PC-3 (cell line): ENCODE data around the gene OR6T1. TPM values are rescaled to one million over a fixed set of nuclear protein-coding genes. Genes with fewer than 3 reads are reported as not detected.

ENCODE experiments used
- ATAC-seq: fragments of 200-7000 bp; cut with Tn5 transposase; 2 replicates; pipeline ENCODE4 v1.9.1; 2020; ENCODE audit warnings: mild to moderate bottlenecking, moderate library complexity
- BruUV-seq: library from RNA; stranded (reverse); fragments of 400-500 nt; replicated peaks from 2 replicates; lab custom pipeline; 2021; lab: Mats Ljungman, UMichigan
- CTCF ChIA-PET: fragments of 300-600 bp; sonication (Branson Sonifier 250); formaldehyde crosslinking; loops from one replicate; lab custom pipeline; 2022; ENCODE audit warnings: antibody characterized with exemption; lab: Charles Lee
- POLR2A ChIA-PET: fragments of 300-600 bp; sonication (Branson Sonifier 250); formaldehyde crosslinking; loops from one replicate; lab custom pipeline; 2022; ENCODE audit warnings: antibody characterized with exemption; ENCODE audit not compliant: unreplicated experiment; lab: Charles Lee
- DNase-seq: peaks from one replicate; pipeline ENCODE4 v3.0.0-alpha.2; 2015
- H2AFZ ChIP-seq: fragments of 300-600 bp; sonication (generic); 2 replicates; pipeline ENCODE4 v1.6.0; 2016; ENCODE audit warnings: antibody characterized with exemption, low read length
- H3F3A ChIP-seq: fragments of 300-600 bp; sonication (generic); one replicate; pipeline ENCODE4 v1.6.0; 2017; ENCODE audit warnings: antibody characterized with exemption, low read length, control low read depth, mild to moderate bottlenecking; ENCODE audit not compliant: unreplicated experiment
- H3K27ac ChIP-seq: fragments of 300-600 bp; sonication (generic); 2 replicates; pipeline ENCODE4 v1.5.1; 2016; ENCODE audit warnings: mild to moderate bottlenecking, low read length
- H3K27me3 ChIP-seq: fragments of 300-600 bp; sonication (generic); 2 replicates; pipeline ENCODE4 v1.6.1; 2016; ENCODE audit warnings: low read length, mixed read lengths
- H3K36me3 ChIP-seq: fragments of 300-600 bp; sonication (generic); 2 replicates; pipeline ENCODE4 v1.6.1; 2016; ENCODE audit warnings: low read depth, mixed run types, low read length, mixed read lengths
- H3K4me1 ChIP-seq: fragments of 300-600 bp; sonication (generic); 2 replicates; pipeline ENCODE4 v1.5.1; 2016; ENCODE audit warnings: low read length; ENCODE audit not compliant: insufficient read depth
- H3K4me2 ChIP-seq: fragments of 300-600 bp; sonication (generic); 2 replicates; pipeline ENCODE4 v1.6.0; 2016; ENCODE audit warnings: low read length
- H3K4me3 ChIP-seq: fragments of 300-600 bp; sonication (generic); 2 replicates; pipeline ENCODE4 v1.5.1; 2016; ENCODE audit warnings: mild to moderate bottlenecking, low read length, mixed read lengths
- H3K79me2 ChIP-seq: fragments of 300-600 bp; sonication (generic); 2 replicates; pipeline ENCODE4 v1.6.1; 2017; ENCODE audit warnings: low read length, mixed read lengths
- H3K9ac ChIP-seq: fragments of 300-600 bp; sonication (generic); 2 replicates; pipeline ENCODE4 v1.6.0; 2016; ENCODE audit warnings: mild to moderate bottlenecking, low read length
- H3K9me2 ChIP-seq: fragments of 300-600 bp; sonication (generic); replicated peaks from 2 replicates; pipeline ENCODE4 v1.6.1; 2016; ENCODE audit warnings: mixed run types, low read length, mixed read lengths
- H3K9me3 ChIP-seq: fragments of 300-600 bp; sonication (generic); 2 replicates; pipeline ENCODE4 v1.6.1; 2016; ENCODE audit warnings: low read length, mixed read lengths
- H4K20me1 ChIP-seq: fragments of 300-600 bp; sonication (generic); 2 replicates; pipeline ENCODE4 v1.6.1; 2016; ENCODE audit warnings: low read length, mixed read lengths
- EZH2 ChIP-seq: fragments of 300-600 bp; sonication (generic); IDR thresholded peaks from one replicate; pipeline ENCODE4 v1.6.1; 2017; ENCODE audit warnings: antibody characterized with exemption, mild to moderate bottlenecking, low read length; ENCODE audit not compliant: unreplicated experiment
- EZH2phosphoT487 ChIP-seq: fragments of 300-600 bp; sonication (generic); IDR thresholded peaks from 2 replicates; pipeline ENCODE4 v1.6.1; 2018; ENCODE audit warnings: mild to moderate bottlenecking, antibody characterized with exemption, low read length, borderline replicate concordance
- intact Hi-C: fragments of 100-400 bp; cut with micrococcal nuclease; formaldehyde crosslinking; loops from 2 replicates; pipeline ENCODE4 v1.9.0; 2023
- total RNA-seq: library from RNA; depleted of rRNA; stranded (reverse); fragments of >200 nt; gene quantifications from 2 replicates; pipeline ENCODE4 v1.2.3, GENCODE V29; 2014
- TF ChIP-seq, protein P1 (sequence below): fragments of 300-600 bp; sonication (generic); conservative IDR thresholded peaks from 2 replicates; pipeline ENCODE4 v1.5.1; 2017; ENCODE audit warnings: antibody characterized with exemption, low read depth, mild to moderate bottlenecking, low read length

The OR6T1 gene
- total RNA-seq, 1 experiment from 2014 or later: not detected

DNA sequence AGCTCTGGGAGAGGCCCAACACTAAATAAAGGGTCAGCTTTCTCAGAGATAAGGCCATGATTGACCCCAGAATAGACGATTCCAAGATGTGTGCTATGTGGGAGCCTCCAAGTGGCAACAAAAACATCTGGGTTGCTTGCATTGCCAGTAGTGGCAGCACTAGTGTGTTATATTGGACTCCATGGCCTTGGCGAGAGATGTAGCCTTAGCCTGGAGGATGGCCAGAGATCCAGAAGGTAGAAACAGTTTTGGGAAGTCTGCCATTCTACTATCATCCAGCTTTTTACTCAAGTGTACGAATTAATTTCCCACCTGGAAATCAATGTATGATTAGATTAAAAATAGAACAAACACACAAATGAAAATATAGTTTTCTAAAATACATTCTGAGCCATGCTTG lies 38.7 kb downstream of the OR6T1 start:
- ChIA-PET CTCF (no interaction called here), POLR2A (no interaction called here)
- H3K27me3 ChIP-seq: peaks cover 82% of the 10 kb centered on the region
- TF ChIP-seq EZH2phosphoT487: no peak
- TF ChIP-seq, protein P1, sequence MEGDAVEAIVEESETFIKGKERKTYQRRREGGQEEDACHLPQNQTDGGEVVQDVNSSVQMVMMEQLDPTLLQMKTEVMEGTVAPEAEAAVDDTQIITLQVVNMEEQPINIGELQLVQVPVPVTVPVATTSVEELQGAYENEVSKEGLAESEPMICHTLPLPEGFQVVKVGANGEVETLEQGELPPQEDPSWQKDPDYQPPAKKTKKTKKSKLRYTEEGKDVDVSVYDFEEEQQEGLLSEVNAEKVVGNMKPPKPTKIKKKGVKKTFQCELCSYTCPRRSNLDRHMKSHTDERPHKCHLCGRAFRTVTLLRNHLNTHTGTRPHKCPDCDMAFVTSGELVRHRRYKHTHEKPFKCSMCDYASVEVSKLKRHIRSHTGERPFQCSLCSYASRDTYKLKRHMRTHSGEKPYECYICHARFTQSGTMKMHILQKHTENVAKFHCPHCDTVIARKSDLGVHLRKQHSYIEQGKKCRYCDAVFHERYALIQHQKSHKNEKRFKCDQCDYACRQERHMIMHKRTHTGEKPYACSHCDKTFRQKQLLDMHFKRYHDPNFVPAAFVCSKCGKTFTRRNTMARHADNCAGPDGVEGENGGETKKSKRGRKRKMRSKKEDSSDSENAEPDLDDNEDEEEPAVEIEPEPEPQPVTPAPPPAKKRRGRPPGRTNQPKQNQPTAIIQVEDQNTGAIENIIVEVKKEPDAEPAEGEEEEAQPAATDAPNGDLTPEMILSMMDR: no peak
- no peak for TF ChIP-seq EZH2
- no peaks in the 10 kb centered on the region for H3K9me3 ChIP-seq
- ATAC-seq (no peak), DNase-seq (no peak)
- H3K79me2 ChIP-seq: no peaks in the 10 kb centered on the region
- H3K9ac ChIP-seq: no peak overlapping the region
- no peak overlapping the region for H3K4me2 ChIP-seq
- BruUV-seq: no TSS peak
- no peaks in the 10 kb centered on the region for H3K4me1 ChIP-seq
- no peaks in the 10 kb centered on the region for H3F3A ChIP-seq
- no peaks in the 10 kb centered on the region for H3K36me3 ChIP-seq
- H3K4me3 ChIP-seq: no peak overlapping the region
- no peaks in the 10 kb centered on the region for H3K9me2 ChIP-seq
- no peak overlapping the region for H2AFZ ChIP-seq
- no peak overlapping the region for H3K27ac ChIP-seq
- no peaks in the 10 kb centered on the region for H4K20me1 ChIP-seq
- intact Hi-C loops: no loop called here

DNA sequence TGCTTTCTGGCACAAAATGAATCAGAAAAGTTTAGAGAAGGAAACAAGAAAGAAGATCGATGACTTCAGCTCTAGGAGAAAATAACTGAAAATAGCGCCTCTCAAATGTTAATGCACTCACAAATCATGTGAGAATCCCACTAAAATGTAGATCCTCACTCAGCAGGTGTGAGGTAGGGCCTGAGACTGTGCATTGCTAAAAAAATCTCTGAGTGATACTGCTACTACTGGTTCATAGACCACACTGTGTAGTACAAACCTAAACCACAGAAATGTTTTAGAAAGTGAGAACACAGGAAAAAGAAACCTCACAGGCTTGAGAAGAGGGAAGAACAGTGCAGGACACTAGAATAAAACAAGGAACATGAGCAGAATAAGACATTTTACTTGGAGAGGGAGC lies 39.7 kb downstream of the OR6T1 start:
- Histone ChIP-seq H3K9ac (no peak overlapping the region), H3K36me3 (no peaks in the 10 kb centered on the region), H3K9me2 (no peaks in the 10 kb centered on the region), H3F3A (no peaks in the 10 kb centered on the region), H4K20me1 (no peaks in the 10 kb centered on the region), H2AFZ (no peak overlapping the region), H3K4me3 (no peak overlapping the region), H3K27ac (no peak overlapping the region), H3K27me3 (peaks cover 82% of the 10 kb centered on the region), H3K79me2 (no peaks in the 10 kb centered on the region), H3K4me2 (no peak overlapping the region), H3K4me1 (no peaks in the 10 kb centered on the region), H3K9me3 (no peaks in the 10 kb centered on the region)
- ATAC-seq: no peak
- TF ChIP-seq, protein P1: no peak
- TF ChIP-seq EZH2 (no peak), EZH2phosphoT487 (no peak)
- intact Hi-C loops: no loop called here
- ChIA-PET CTCF (no interaction called here), POLR2A (no interaction called here)
- DNase-seq: no peak
- BruUV-seq: no TSS peak

DNA sequence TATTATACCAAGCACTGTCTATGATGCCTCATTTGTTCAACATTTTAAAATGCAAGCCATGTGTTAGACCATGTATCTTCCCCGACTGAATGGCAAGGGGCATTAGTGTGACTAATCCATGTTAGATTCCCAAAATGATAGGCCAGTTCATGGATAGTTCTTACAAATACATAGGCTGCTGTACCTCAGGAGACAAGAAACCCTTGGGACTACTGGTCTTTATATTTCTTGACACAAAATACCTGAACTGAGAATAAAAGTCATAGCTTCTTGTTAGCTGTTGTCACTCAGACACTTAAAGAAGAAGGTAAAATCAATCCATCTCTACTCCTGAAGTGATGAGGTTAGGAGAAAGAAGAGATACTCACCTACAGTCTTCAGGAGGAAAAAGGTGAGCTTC lies 41.8 kb downstream of the OR6T1 start, which contains the start of gene OR8D4:
TSS of gene OR8D4 (plus strand) at position 301 of the 400 bp plus-strand sequence. CDS start 4,265 bp downstream, outside the sequence.
- intact Hi-C loops: no loop called here
- POLR2A ChIA-PET: no interaction called here
- H2AFZ ChIP-seq: no peak within 1 kb of the TSS
- no peak within 1 kb of the TSS for H3K4me2 ChIP-seq
- no peak for ATAC-seq
- H3F3A ChIP-seq: no peaks in the 10 kb centered on the region
- CTCF ChIA-PET: no interaction called here
- H3K27me3 ChIP-seq: peaks cover 77% of the 10 kb centered on the region
- no peak within 1 kb of the TSS for H3K27ac ChIP-seq
- no TSS peak for BruUV-seq
- H3K9ac ChIP-seq: no peak within 1 kb of the TSS
- H4K20me1 ChIP-seq: no peaks in the 10 kb centered on the region
- no peak for TF ChIP-seq EZH2
- TF ChIP-seq EZH2phosphoT487: no peak
- TF ChIP-seq, protein P1: no peak
- H3K9me3 ChIP-seq: no peaks in the 10 kb centered on the region
- H3K4me1 ChIP-seq: no peaks in the 10 kb centered on the region
- no peak within 1 kb of the TSS for H3K4me3 ChIP-seq
- DNase-seq: no peak
- no peaks in the 10 kb centered on the region for H3K36me3 ChIP-seq
- no peaks in the 10 kb centered on the region for H3K9me2 ChIP-seq
- H3K79me2 ChIP-seq: no peaks in the 10 kb centered on the region
